Body of pancreas (tissue), 4 donors: Measurements from ENCODE around the gene ALG11.

ENCODE experiments used
- POLR2A ChIP-seq, 3 donors: fragments of 450-650 bp; IDR thresholded peaks; one replicate each; pipeline ENCODE4 v1.6.1; 2016; ENCODE audit warnings: antibody characterized with exemption in 3 of 3, mild to moderate bottlenecking in 2 of 3
- TF ChIP-seq, protein P1 (sequence below), 7 experiments: fragments of 450-650 bp in 4 of 7; fragments of 200-600 bp in 3 of 7; sonication (generic) in 3 of 7; IDR thresholded peaks; one replicate each; pipeline ENCODE4 v1.5.1; 2016 to 2019; ENCODE audit warnings: antibody characterized with exemption in 7 of 7

DNA sequence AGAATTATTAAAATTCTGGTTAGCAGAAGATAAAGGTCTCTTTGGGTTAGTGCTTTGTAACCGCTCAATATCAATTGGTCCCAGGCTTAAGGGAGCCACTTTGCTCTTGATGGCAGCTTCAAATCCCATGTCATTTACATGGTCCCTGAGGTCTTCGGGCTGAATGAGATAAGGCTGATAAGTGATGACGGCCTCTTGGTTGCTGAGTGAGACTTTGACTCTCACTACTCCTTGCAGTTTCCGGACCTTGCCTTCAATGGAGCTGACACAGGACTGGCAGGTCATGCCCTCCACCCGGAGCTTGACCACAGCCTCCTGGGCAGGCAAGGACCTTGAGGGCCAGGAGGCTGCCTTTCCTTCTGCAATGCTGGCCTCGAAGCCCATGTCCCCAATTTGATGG, 37.7 kb upstream of the ALG11 start:
- TF ChIP-seq, protein P1, sequence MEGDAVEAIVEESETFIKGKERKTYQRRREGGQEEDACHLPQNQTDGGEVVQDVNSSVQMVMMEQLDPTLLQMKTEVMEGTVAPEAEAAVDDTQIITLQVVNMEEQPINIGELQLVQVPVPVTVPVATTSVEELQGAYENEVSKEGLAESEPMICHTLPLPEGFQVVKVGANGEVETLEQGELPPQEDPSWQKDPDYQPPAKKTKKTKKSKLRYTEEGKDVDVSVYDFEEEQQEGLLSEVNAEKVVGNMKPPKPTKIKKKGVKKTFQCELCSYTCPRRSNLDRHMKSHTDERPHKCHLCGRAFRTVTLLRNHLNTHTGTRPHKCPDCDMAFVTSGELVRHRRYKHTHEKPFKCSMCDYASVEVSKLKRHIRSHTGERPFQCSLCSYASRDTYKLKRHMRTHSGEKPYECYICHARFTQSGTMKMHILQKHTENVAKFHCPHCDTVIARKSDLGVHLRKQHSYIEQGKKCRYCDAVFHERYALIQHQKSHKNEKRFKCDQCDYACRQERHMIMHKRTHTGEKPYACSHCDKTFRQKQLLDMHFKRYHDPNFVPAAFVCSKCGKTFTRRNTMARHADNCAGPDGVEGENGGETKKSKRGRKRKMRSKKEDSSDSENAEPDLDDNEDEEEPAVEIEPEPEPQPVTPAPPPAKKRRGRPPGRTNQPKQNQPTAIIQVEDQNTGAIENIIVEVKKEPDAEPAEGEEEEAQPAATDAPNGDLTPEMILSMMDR (IDR thresholded peaks at IDR 0.05), result no peak
- no peak for TF ChIP-seq POLR2A (IDR thresholded peaks at IDR 0.05)
